Smooth muscle cell of the brain vasculature (primary cell): ENCODE measurements around the gene RNASE9.
A peak's percentile ranks its signal among the peaks of the same experiment; 100 is the strongest.
"Not testable (repeated sequence)": the region's sequence is repeated elsewhere in the genome, so short reads cannot be mapped to it uniquely, and the experiment has no call there.

Source experiments
- DNase-seq: peaks from one replicate; pipeline ENCODE4 v3.0.0-alpha.2; 2012; ENCODE audit warnings: low read depth, low spot score

Gene RNASE9

GRCh38 chr14:20522332-20522731 lies 38.5 kb downstream of the RNASE9 start:
- DNase-seq = no peak

DNA sequence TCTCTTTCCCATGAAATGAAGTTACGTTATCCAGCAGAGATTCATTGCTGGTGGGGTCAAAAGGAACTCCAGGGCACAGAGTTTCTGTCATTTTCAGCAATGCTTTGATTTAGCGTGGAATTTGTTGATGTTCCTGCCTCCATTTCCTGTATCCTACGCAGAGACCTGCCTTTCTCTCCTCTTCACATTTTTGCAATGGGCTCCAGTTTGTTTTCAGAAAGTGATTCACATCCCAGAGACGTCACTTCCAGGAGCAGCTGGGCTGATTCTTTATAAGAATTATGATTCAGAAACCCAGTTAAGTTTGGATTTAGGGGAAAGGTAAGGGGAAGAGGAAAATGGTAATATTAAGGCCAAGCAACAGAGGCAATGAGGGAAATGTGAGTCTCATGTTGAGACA lies 43.9 kb downstream of the RNASE9 start:
- DNase-seq = peak; percentile 33

DNA sequence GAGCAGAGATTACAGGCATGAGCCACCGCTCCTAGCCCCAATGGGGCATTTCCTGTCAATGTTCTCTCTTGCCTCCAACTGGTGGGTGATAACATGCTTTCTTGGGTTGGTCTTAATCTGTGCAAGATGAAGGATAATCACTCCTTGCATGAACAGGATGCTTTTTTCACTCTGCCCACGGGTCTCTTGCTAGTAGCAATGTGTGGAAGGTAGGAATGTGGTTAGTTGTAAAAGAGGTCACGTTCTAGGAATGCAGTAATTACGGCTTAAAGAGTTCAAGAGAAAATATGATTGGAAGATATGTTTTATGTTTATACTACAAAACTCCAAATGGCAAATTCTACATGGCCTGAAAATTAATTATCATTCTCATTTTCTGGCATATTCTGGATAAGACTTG lies 45.0 kb downstream of the RNASE9 start:
- DNase-seq = no peak

DNA sequence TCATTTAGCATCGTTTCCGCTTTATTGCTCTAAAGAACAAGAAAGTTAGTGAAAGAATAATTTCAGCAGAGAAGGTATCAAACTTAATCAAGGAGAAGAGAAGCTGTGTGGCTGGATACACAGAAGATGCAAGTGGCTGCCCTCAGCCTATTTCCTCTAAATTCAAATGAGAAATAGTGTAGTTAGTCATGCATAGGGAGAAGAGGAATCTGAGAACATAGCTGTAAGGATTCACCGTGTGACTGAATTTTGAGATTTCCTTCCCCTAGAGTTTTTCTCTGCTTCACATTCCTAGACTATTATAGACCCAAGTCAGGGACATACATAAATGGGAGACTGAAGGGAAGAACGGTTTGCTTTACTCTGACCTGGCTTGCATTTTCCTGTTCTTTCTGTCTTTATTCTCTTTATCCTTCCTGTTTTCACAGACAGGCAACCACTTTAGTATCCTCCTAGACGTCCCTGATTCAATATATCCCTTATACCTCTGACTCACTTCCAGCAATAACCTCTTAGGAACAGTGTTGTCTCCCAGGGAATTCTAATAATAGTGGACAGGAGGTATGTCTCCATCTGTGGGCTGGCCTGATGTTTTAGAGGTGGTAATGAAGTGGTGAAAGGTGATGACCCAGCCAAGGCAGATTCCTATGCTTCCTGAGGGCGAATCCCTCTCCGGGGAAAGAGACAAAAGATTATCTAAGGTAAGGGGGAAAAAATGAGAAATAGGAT lies 48.5 kb downstream of the RNASE9 start:
- no peak for DNase-seq

GRCh38 chr14:20508367-20508766 lies 52.5 kb downstream of the RNASE9 start:
- DNase-seq = no peak

DNA sequence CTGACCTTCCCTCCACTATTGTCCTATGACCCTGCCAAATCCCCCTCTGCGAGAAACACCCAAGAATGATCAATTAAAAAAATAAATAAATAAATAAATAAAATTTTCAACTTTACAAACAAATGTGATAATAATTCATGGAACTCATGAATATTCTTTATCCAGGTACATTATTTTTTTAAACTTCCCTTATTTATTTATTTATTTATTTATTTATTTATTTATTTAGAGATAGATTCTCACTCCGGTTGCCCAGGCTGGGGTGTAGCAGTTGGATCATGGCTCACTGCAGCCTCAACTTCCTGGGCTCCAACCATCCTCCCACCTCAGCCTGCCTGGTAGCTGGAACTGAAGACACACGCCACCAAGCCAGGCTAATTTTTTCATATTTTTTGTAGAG lies 53.3 kb downstream of the RNASE9 start:
- not testable (repeated sequence) for DNase-seq

GRCh38 chr14:20506752-20507151 lies 54.1 kb downstream of the RNASE9 start:
- not testable (repeated sequence) for DNase-seq

GRCh38 chr14:20506276-20506675 lies 54.6 kb downstream of the RNASE9 start:
- DNase-seq = not testable (repeated sequence)
